Measurements from ENCODE around the gene KIFBP. TPM values are rescaled to one million over a fixed set of nuclear protein-coding genes. Genes with fewer than 3 reads are reported as not detected.

The KIFBP gene
- total RNA-seq, 2 donors from 2014 or later, result 16.3 to 17.5 TPM

DNA sequence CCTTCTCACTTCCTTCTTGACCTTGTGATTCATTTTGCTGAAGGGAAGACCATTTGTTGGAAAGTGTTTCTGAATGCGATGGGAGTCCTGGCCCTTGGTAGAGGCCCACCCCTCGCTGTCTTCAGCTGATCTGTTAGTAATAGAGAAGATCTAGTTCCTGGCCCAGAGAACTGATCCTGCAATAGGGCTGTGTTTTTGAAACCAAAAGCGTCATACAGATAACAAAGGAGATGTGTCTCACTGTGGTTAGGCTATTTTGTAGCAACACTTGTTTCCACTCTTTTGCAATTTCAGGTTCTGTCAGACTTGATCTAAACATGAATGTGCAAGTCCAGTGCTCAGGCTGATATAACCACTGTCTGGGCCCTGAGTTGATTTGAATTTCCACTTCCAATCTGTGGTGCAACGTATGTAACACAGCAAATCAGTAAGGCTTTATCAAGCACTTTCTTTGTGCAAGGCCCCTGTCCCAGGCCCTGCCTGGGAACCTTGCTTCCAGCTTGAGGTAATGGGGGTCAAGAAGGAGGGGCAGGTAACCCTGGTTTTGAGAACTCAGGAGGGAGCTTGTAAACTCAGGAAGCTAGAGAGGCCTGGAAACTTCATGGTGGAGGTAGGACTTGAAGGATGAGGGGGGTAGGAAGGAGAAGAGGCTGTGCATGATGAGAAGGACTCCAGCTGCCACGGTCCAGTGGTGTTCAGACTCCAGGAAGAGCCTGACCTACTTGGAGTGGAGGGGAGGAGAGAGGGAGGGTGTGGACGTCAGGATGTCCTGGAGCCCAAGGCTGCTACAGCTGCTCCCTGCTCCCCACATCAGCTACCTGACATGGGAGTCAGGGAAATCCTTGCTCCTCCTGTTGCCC lies 57.1 kb downstream of the KIFBP start:
- peak overlapping the region; percentile 84 to 85 for H3K4me3 Mint-ChIP-seq

DNA sequence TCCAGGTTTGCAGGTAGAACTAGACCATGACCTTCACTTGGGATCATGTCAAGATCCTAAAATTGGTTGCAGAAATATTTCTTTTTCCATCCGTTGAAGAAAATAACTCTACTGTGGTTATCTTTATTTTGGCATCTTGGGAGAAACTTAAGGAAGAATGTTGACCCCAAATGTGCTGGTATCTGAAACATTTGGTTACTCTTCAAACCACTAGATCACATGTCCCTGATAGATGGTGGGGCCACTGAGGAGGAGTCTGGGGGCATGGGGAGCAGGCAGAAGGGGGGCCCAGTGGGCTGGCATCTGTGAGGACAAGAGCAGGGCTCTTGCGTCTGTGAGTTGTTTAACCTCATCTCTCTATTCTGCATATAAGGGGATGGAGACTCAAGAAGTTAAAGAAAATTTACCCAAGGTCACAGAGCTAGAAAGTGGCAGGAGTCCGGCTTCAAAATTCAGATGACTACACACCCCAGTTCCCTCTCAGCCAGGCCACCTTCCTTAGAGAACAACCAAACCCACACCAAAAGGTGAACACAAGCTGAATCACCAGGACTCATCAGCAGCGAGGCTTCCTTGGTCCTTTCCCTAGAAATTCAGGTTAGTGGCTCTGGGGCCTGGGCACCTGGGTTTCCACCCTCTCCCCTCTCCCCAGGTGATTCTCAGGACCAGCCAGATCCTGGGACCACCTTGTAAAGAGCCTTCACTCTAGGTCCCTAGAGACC lies 58.7 kb downstream of the KIFBP start:
- Mint-ChIP-seq H3K4me1 (ENCODE audit: low read depth) (peaks cover 87% of the 10 kb centered on the region), H3K9me3 (no peaks in the 10 kb centered on the region), H3K27ac (peak overlapping the region; percentile 74), H3K36me3 (ENCODE audit: insufficient read depth in 2 of 2) (peaks cover 0 to 2% of the 10 kb centered on the region in 2 donors), H3K27me3 (ENCODE audit: low read depth) (no peaks in the 10 kb centered on the region), H3K4me3 (peak overlapping the region; percentile 52 to 63)
- DNase-seq (peak in 1 of 2 donors; percentile 26), ATAC-seq (replicated peaks in 1 of 2) (no peak)

More for the DNA sequence above, 57.1 kb downstream of the KIFBP start:
- ATAC-seq (replicated peaks in 1 of 2), result peak; percentile 86 to 87
- Mint-ChIP-seq H3K9me3 (no peaks in the 10 kb centered on the region), H3K27me3 (ENCODE audit: low read depth) (no peaks in the 10 kb centered on the region), H3K4me1 (ENCODE audit: low read depth) (peaks cover 73% of the 10 kb centered on the region), H3K36me3 (ENCODE audit: insufficient read depth in 2 of 2) (no peaks in the 10 kb centered on the region), H3K27ac (peak overlapping the region; percentile 95)
- peak; percentile 56 for DNase-seq

DNA sequence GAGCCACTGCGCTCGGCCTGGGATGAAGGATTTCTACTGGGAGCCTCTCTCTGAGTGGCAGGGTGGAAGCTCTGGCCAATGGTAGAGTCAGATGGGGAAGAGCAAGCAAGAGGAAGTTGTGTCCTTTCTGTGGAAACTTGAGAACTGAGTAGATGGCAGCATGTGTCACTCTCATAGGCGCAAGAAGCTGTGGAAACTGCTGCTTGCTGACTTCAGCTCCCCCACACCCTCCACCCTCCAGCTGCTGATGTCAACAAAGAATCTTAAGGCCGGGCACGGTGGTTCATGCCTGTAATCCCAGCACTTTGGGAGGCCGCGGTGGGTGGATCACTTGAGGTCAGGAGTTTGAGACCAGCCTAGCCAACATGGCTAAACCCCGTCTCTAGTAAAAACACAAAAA lies 59.5 kb downstream of the KIFBP start:
- peak; percentile 69 to 71 for DNase-seq
- Mint-ChIP-seq H3K9me3 (no peaks in the 10 kb centered on the region), H3K4me1 (ENCODE audit: low read depth) (peaks cover 93% of the 10 kb centered on the region), H3K27me3 (ENCODE audit: low read depth) (no peaks in the 10 kb centered on the region), H3K27ac (peak overlapping the region; percentile 74), H3K36me3 (ENCODE audit: insufficient read depth in 2 of 2) (peaks cover 0 to 2% of the 10 kb centered on the region in 2 donors), H3K4me3 (peak overlapping the region; percentile 52 to 63)
- ATAC-seq (replicated peaks in 1 of 2), result peak; percentile 63 to 65

GRCh38 chr10:69049566-69049961 lies 61.0 kb downstream of the KIFBP start:
- DNase-seq (no peak), ATAC-seq (replicated peaks in 1 of 2) (no peak)
- Mint-ChIP-seq H3K36me3 (ENCODE audit: insufficient read depth in 2 of 2) (peaks cover 0 to 2% of the 10 kb centered on the region in 2 donors), H3K4me1 (ENCODE audit: low read depth) (peaks cover 87% of the 10 kb centered on the region), H3K27ac (no peak overlapping the region), H3K9me3 (no peaks in the 10 kb centered on the region), H3K4me3 (no peak overlapping the region), H3K27me3 (ENCODE audit: low read depth) (no peaks in the 10 kb centered on the region)

DNA sequence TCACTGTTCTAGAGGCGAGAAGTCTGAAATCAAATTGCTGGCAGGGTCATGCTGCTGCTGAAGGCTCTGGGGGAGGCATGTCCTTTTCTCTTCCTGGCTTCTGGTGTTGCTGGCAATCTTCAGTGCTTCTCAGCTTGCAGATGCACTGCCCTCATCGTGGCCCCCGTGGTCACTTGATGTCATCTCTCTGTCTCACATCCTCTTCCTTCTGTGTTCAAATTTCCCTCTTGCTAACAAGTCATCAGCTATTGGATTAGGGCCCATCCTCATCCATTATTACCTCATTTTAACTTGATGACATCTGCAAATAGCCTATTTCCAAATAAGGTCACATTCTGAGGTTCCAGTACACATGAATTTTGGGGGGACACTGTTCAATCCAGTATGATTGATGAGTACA lies 62.7 kb downstream of the KIFBP start:
- Mint-ChIP-seq H3K27me3 (ENCODE audit: low read depth) (no peaks in the 10 kb centered on the region), H3K9me3 (no peaks in the 10 kb centered on the region), H3K4me3 (peak overlapping the region in 1 of 2 donors; percentile 4), H3K27ac (no peak overlapping the region), H3K36me3 (ENCODE audit: insufficient read depth in 2 of 2) (peaks cover 0 to 2% of the 10 kb centered on the region in 2 donors), H3K4me1 (ENCODE audit: low read depth) (peaks cover 87% of the 10 kb centered on the region)
- ATAC-seq (replicated peaks in 1 of 2) (peak; percentile 15 to 46), DNase-seq (peak; percentile 62 to 67)

- no peak overlapping the region for H3K27ac Mint-ChIP-seq
- no peaks in the 10 kb centered on the region for H3K9me3 Mint-ChIP-seq
- peaks cover 0 to 2% of the 10 kb centered on the region in 2 donors for H3K36me3 Mint-ChIP-seq (ENCODE audit: insufficient read depth in 2 of 2)
- H3K4me3 Mint-ChIP-seq, result peak overlapping the region in 1 of 2 donors; percentile 4
- H3K27me3 Mint-ChIP-seq (ENCODE audit: low read depth), result no peaks in the 10 kb centered on the region
- DNase-seq (no peak), ATAC-seq (replicated peaks in 1 of 2) (no peak)
- H3K4me1 Mint-ChIP-seq (ENCODE audit: low read depth), result peaks cover 87% of the 10 kb centered on the region
Measured at GRCh38 chr10:69051710-69052487, 63.3 kb downstream of the KIFBP start.

DNA sequence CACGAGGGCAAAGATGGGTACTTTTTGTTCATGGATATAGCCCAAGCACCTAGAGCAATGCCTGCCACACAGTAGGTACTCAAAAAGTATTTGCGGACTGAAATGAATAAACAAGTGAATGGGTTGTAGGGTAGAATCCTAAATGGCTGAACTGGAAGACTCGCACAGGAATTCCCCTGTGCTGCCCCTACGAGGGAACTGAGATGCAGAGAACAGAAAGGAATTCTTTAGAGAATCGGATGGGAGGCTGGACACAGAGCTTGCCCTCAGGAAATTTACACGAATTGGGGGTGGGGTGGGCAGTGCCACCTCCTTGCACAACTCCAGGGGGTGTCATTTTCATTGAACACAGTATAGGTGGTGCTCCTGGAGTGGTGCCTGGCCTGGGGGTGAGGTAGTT lies 64.1 kb downstream of the KIFBP start:
- Mint-ChIP-seq H3K9me3 (no peaks in the 10 kb centered on the region), H3K4me3 (no peak overlapping the region), H3K27ac (no peak overlapping the region), H3K27me3 (ENCODE audit: low read depth) (no peaks in the 10 kb centered on the region), H3K4me1 (ENCODE audit: low read depth) (peaks cover 87% of the 10 kb centered on the region), H3K36me3 (ENCODE audit: insufficient read depth in 2 of 2) (peaks cover 0 to 2% of the 10 kb centered on the region in 2 donors)
- DNase-seq (no peak), ATAC-seq (replicated peaks in 1 of 2) (no peak)

- Mint-ChIP-seq H3K27ac (peak overlapping the region; percentile 1), H3K4me3 (peak overlapping the region; percentile 50 to 64), H3K36me3 (ENCODE audit: insufficient read depth in 2 of 2) (peaks cover 0 to 2% of the 10 kb centered on the region in 2 donors), H3K27me3 (ENCODE audit: low read depth) (no peaks in the 10 kb centered on the region), H3K4me1 (ENCODE audit: low read depth) (peaks cover 74% of the 10 kb centered on the region), H3K9me3 (no peaks in the 10 kb centered on the region)
- DNase-seq (peak in 1 of 2 donors; percentile 21), ATAC-seq (replicated peaks in 1 of 2) (peak; percentile 72 to 81)
Measured at GRCh38 chr10:69055241-69055640, 66.6 kb downstream of the KIFBP start.

DNA sequence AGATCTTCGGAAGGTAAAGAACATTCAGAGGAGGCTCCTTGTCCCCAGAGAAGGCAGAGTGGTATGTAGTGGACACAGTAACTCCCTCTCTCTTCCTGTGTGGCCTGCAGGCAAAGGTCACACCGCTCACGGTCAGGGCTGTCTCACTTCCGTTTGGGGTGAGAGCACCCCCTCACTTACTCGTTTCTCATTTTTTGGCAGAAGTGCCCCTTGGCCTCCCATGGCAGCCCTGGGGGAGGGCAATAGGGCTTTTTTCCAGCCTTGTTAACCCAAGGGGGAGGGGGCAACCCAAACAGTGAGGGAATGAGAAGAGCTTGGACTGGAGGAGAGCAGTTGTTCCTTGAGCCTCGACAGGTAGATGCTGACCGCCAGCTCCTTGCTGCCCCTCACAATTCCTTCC lies 67.5 kb downstream of the KIFBP start:
- Mint-ChIP-seq H3K4me1 (ENCODE audit: low read depth) (peaks cover 69% of the 10 kb centered on the region), H3K36me3 (ENCODE audit: insufficient read depth in 2 of 2) (peaks cover 0 to 2% of the 10 kb centered on the region in 2 donors), H3K27me3 (ENCODE audit: low read depth) (no peaks in the 10 kb centered on the region), H3K4me3 (peak overlapping the region; percentile 50 to 64), H3K9me3 (no peaks in the 10 kb centered on the region), H3K27ac (peak overlapping the region; percentile 84)
- peak; percentile 32 to 47 for DNase-seq
- peak; percentile 16 to 51 for ATAC-seq (replicated peaks in 1 of 2)

GRCh38 chr10:69056536-69057260 lies 68.1 kb downstream of the KIFBP start:
- H3K27me3 Mint-ChIP-seq (ENCODE audit: low read depth), result no peaks in the 10 kb centered on the region
- DNase-seq, result no peak
- H3K4me1 Mint-ChIP-seq (ENCODE audit: low read depth), result peaks cover 69% of the 10 kb centered on the region
- no peaks in the 10 kb centered on the region for H3K9me3 Mint-ChIP-seq
- H3K27ac Mint-ChIP-seq, result no peak overlapping the region
- ATAC-seq (replicated peaks in 1 of 2), result peak; percentile 4 to 11
- H3K36me3 Mint-ChIP-seq (ENCODE audit: insufficient read depth in 2 of 2), result peaks cover 0 to 2% of the 10 kb centered on the region in 2 donors
- peak overlapping the region; percentile 50 to 64 for H3K4me3 Mint-ChIP-seq

DNA sequence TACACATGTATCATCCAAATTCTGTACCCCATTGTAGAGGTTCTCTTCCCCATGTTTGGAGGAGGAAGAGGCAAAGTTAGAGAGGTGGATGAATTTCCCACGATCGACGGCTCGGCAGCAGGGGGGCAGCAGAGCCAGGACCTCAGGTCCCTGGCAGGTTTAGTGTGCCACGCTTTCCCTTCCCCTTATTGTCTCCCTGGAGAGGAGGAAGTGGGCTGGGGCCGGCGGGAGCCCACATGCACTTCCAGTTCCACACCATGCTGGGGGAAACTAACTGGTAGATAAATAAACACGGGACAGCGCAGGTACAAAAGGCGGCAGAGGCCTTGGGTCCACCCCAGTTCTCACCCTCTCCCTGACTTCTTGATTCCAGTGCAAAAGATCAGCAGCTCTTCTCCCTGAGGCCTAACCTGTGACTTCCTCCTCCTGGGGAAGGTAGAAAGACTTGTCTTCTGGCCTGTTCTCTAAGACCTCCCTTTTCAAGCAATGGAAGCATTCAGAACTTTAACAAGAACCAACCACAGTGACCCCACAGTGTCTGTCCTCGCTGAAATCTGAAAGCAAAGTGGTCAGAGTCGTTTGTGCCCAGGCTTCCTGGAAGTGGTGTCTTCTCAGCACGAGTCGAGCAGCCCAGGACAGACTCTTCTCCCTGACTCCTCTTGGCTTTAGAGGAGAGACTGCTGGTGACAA lies 68.8 kb downstream of the KIFBP start:
- H3K9me3 Mint-ChIP-seq, result no peaks in the 10 kb centered on the region
- H3K4me1 Mint-ChIP-seq (ENCODE audit: low read depth), result peaks cover 71% of the 10 kb centered on the region
- no peaks in the 10 kb centered on the region for H3K27me3 Mint-ChIP-seq (ENCODE audit: low read depth)
- no peaks in the 10 kb centered on the region for H3K36me3 Mint-ChIP-seq (ENCODE audit: insufficient read depth in 2 of 2)
- peak overlapping the region; percentile 41 for H3K27ac Mint-ChIP-seq
- ATAC-seq (replicated peaks in 1 of 2) (peak in 1 of 2 donors; percentile 18), DNase-seq (no peak)
- H3K4me3 Mint-ChIP-seq, result peak overlapping the region; percentile 50 to 64

DNA sequence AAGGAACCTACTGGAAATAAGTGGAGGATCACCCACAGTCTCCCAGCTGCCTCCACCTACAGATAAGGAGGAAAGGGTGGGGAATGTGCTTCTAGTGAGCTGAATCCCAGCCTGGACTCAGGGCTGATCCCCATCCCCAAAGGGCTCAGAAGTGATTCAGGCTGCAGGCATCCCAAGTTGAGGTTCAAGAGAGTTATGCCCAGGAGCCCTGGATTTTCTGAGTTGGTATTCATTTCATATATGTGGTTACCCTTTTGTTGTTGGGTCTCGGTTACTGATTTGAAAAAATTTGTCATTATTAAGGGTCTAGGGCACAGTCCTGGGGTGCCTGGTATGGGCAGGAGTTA lies 69.3 kb downstream of the KIFBP start:
- DNase-seq (no peak), ATAC-seq (replicated peaks in 1 of 2) (no peak)
- peak overlapping the region; percentile 50 to 64 for H3K4me3 Mint-ChIP-seq
- H3K36me3 Mint-ChIP-seq (ENCODE audit: insufficient read depth in 2 of 2), result no peaks in the 10 kb centered on the region
- no peaks in the 10 kb centered on the region for H3K9me3 Mint-ChIP-seq
- peaks cover 69% of the 10 kb centered on the region for H3K4me1 Mint-ChIP-seq (ENCODE audit: low read depth)
- H3K27ac Mint-ChIP-seq, result peak overlapping the region; percentile 41
- no peaks in the 10 kb centered on the region for H3K27me3 Mint-ChIP-seq (ENCODE audit: low read depth)

All from activated T-cell treated with anti-CD3 and anti-CD28 coated beads, Interleukin-2, amount 50 U/mL, for 72 hours (primary cell).